Gastrocnemius medialis (tissue), 4 donors: ENCODE results near the gene BCL2A1.

ENCODE experiments used
- POLR2A ChIP-seq, 2 donors: fragments of 450-650 bp; IDR thresholded peaks; one replicate each; pipeline ENCODE4 v1.6.1; 2017; ENCODE audit warnings: antibody characterized with exemption in 2 of 2, mild to moderate bottlenecking in 2 of 2, moderate library complexity in 2 of 2
- TF ChIP-seq, protein P1 (sequence below), 5 experiments: fragments of 450-650 bp in 3 of 5; fragments of 200-600 bp in 2 of 5; sonication (generic) in 2 of 5; IDR thresholded peaks in 4 of 5; conservative IDR thresholded peaks in 1 of 5; 1 replicate in 4 of 5; 2 replicates in 1 of 5; pipeline ENCODE4 v1.5.1; 2016 to 2019; ENCODE audit warnings: antibody characterized with exemption in 5 of 5, mild to moderate bottlenecking in 3 of 5, moderate library complexity in 3 of 5

DNA sequence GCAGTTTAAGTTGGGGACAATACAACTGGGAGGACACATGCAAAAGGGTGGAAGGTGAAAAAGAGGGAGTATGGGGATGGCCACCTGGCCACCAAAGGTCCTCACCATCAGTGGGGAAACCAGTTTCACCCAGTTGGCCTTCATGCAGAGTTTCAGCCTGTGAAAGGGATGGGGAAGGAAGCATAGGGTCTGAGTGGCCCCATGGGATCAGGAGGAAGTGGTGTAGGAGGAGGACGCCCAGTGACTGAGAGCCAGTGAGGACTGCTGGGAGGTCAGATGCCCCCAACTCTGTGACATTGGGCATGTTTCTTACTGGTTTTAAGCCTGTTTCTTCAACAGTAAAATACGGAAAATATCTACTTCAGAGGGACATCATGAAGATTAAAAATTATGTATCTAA is 16.3 kb downstream of the BCL2A1 start:
- TF ChIP-seq, protein P1, sequence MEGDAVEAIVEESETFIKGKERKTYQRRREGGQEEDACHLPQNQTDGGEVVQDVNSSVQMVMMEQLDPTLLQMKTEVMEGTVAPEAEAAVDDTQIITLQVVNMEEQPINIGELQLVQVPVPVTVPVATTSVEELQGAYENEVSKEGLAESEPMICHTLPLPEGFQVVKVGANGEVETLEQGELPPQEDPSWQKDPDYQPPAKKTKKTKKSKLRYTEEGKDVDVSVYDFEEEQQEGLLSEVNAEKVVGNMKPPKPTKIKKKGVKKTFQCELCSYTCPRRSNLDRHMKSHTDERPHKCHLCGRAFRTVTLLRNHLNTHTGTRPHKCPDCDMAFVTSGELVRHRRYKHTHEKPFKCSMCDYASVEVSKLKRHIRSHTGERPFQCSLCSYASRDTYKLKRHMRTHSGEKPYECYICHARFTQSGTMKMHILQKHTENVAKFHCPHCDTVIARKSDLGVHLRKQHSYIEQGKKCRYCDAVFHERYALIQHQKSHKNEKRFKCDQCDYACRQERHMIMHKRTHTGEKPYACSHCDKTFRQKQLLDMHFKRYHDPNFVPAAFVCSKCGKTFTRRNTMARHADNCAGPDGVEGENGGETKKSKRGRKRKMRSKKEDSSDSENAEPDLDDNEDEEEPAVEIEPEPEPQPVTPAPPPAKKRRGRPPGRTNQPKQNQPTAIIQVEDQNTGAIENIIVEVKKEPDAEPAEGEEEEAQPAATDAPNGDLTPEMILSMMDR (IDR thresholded peaks at IDR 0.05 in 4 of 5, conservative IDR thresholded peaks at IDR 0.05 in 1 of 5), result no peak
- TF ChIP-seq POLR2A (IDR thresholded peaks at IDR 0.05), result no peak
